KBM-7 (cell line): Measurements from ENCODE around the gene CILP2.

Source experiments
- DNase-seq: peaks from one replicate; pipeline ENCODE4 v3.0.0-alpha.2; 2015
- in situ Hi-C: fragments of 300-500 bp; cut with MboI; formaldehyde crosslinking; loops from 2 replicates; pipeline ENCODE4 v1.14.3; 2020; ENCODE audit warnings: low sequenced_read_pairs, low pct_unique_long_range_greater_than_20kb, mixed read lengths

Gene CILP2

DNA sequence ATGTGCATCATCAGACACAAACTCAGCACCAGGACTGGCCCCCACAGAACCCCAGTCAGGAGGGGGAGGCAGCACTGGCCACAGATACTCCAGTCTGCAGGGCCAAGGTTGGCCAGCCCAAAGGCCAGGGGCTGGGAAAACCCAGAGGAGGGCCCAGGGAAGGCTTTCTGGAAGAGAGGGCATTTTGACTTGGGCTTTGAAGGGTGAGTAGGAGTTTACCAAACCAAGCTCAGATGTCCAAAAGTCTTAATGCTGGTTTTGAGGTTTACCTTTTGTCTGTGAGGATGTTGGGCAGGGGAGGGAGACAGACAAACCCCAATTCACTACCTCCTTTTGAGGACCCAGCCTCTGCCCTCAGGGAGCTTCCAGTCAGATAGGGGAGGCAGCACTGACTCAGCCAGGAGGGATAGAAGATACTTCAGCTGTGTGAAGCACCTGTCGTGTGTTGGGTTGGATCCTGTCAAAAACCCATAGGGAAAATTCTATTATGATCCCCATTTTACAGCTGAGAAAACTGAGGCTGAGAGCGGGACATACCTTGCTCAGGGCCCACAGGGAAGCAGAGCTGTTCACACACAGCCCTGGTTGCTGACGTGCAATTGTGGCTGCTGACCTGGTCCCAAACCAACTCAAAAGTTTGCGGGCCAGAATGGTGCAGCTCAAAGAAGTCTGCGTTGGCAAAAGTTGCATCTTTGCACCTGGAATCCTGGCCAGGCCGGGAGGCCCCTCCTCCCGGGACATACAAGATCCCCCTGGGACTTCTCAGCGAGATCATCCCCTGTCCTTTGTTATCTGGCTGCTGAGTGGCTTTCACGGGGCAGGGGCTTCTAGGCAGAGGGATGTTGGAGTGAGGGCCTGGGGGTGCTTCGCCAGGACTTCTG lies 13.1 kb downstream of the CILP2 start:
- no peak for DNase-seq
- in situ Hi-C loops, result no loop called here

DNA sequence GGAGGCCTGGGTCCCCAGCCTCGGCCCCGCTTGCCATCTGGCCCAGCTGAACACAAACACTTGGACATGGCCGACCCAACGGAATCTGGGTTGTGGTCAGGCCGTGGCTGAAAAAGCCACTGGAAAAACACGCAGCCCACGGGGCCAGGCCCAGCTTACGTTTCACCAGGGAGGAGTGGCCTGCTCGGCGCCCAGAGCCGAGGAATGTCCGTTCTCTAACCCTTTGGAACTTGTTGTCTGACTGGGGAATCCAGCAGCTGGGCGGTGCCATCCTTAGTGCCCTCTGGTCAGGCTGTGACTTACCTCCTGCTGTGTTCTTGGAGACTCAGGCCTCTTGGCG lies 13.8 kb downstream of the CILP2 start:
- in situ Hi-C loops, result no loop called here
- DNase-seq, result no peak

DNA sequence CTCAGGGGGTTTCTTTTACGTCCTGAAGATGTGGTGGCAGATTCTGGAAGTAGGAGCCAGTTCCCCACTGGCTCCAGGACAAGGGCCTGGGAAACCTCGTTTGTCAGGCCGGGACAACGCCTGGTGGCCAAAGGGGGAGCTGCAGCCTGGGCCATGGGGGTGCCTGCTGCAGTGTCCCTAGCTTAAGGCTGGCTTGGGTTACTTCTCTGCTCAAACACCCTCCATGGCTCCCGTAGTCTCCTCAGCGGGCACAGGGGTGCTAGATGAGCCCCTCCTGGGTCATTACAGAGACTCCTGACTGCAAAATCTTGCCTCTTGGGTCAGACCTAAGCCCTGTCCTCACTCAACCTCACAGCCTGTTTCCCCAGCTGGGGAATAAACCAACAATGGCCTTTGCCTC lies 14.7 kb downstream of the CILP2 start:
- DNase-seq, result no peak
- in situ Hi-C loops, result no loop called here

DNA sequence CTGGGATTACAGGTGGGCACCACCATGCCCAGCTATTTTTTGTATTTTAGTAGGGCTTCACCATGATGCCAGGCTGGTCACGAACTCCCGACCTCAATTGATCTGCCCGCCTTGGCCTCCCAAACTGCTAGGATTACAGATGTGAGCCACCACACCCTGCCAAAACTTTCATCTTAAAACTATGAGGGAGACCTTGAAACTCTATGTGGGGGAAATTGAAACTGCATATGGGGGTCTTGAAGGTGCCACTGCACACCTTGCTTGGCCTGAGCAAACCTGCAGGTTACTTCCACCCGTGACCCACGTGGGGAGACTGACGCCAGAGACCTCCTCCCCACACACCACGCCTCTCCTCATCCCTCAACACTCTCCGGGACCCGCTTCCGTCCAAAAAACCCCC lies 15.6 kb downstream of the CILP2 start:
- in situ Hi-C loops, result no loop called here
- no peak for DNase-seq

DNA sequence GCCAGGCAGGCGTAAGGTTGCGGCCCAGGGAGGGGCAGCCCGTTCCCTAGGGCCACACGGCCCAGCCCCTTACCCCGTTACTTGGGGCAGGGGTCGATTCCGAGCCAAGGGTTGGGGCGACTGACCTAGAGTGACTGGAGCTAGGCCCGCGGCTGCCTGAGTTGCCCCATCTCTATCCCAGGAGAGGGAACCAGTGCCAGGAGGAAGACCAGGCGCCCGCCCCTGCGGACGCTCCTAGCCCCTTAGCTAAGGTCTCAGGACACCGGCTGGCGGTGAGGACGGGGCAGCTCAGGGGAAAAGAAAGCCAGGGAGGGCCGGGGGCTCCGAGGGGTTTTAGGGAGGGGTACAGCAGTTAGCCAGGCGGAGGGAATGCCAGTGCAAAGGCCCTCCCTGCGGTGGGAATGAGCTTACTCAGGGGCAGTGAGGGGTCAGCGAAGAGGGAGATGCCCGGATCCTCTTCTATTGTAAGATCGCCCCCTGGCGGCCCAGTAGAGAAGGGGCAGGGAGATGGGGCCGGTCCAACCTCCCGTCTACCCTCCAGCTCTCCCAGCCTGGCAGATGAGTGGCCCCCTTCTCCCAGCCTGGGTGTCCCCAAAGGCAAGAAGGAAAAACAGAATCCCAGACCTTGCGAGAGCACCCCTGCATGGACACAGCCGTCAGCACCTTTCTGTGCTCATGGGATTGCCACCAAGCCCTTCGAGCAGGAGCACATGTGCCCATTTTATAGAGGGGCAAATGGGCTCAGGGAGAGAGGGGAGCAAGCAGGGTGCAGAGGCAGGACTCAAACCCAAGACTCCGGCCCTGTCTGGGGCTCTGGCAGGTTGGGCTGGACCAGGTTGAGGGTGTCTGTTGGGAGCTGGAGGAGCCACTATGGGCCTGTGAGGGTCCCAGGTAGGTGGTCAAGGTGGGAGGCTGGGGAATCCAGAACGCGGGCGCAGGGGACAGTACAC lies 16.3 kb downstream of the CILP2 start:
- in situ Hi-C loops, result no loop called here
- no peak for DNase-seq

DNA sequence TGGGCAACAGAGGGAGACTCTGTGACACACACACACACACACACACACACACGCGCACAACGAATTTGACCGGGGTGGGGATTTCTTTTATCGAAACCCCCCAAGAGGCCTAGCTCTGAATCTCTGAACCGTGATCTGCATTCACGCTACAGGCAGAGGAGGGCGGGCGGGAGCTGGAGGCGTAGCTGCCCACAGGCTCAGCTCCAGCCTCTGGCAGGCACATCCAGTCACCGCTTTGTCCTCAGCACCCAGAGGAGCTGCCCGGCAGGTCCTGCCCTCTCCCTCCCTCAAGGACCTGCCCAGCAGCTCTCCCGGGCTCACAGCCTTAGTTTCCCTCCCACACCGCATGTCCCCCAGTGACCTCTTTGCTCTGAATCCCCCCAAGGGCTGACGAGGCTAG lies 20.0 kb downstream of the CILP2 start:
- in situ Hi-C loops, result no loop called here

DNA sequence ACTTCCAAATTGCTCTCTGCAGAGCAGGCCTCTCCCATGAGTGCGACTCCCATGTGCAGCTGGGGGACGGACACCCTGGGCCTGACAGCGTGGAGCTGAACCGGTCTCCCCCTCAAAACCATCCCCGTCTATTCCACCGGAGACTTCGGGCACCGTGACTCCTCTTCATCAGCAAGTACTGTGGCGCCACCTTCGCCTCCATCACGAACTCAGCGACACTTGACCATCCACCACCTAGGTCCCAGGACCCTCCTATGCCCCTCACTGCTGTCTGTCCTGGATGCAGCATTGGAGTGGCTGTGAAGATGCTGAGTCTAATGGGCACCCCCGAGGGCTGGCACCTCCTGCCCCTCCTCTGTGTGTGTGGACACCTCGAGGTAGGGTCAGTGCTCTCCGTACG lies 20.6 kb downstream of the CILP2 start:
- in situ Hi-C loops, result no loop called here
- DNase-seq, result no peak

More for the DNA sequence above, 20.0 kb downstream of the CILP2 start:
- no peak for DNase-seq

DNA sequence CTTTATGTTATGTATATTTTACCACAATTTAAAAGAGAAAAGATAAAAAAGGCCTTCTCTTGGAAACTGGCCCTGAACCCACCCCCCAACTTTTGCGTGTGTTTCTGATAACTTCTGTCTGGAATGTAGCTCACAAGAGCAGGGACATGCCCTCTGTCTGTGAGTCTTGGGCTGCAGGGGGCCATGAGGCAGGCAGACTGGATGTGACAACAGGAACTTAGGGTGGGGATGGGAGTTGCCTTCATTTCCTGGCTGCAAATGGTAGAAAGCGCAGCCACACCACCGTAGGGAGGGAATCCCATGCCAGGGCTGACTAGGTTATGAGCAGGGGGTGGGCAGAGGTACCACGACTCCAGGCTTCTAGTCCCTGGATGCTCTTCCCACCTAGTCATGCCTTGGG lies 21.9 kb downstream of the CILP2 start:
- no peak for DNase-seq
- in situ Hi-C loops, result no loop called here

DNA sequence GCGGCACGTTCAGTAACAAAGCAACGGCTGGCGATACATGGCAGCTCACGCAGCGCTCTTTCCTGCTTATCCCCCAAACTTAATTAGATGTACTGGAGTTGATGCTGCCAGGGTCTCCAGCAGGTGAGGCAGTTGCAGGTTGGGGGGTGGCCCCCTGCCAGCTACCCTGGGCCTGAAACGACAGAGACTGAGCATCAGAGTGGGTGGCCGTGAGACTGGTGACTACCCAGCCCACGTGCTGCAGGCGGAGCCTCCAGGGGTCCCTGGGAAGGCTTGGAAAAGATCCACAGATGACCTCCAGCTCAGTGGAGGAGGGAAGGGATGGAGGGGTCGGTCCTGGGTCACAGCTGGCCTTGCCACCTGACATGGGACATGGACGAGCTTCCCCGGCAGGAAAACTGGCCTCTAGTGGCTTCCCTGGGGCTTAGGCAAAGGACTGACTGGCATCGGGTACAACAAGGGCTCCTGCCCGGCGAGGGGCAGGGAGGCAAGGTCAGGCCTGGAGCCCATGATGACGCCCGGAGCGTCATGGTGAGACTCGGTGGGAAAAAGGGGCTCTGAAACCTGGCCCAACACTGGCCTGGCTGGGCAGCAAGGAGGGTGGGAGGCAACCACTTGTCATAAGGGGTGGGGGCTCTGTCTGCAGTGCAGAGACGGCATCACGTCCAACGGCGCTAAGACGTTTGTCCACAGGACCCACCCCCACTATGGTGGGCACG lies 24.0 kb downstream of the CILP2 start:
- in situ Hi-C loops, result no loop called here
- DNase-seq, result no peak

DNA sequence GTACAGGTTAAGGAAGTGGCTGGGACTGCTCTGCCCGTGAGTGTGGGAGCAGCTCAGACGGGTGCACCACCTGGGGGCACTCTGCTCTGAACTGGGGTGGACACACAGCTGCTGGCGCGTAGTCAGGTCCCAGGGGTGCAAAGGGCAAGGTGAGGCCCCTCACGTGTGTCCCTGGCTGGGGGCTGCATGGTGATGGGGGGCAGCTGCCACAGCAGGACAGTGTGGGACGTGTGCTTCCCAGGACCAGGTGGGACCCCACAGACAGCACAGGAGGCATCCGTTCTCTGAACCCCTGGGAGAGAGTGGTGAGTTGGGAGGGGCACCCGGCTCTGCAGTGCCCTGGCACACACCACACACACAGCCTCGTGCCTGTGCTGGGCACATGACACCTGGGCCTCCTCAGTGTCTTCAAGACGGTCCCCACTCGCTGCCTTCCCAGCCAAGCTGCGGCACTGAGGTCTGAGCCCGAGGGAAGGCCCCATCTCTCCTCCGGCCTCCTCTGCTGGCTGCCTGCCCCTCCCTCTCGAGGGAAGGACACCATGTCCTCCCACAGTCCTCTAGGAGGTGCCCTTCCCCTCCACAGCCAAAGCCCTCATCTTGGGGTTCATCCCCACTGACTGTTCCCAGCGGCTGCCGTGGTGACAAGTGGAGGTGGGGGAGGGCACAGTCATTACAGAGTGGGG lies 24.7 kb downstream of the CILP2 start:
- in situ Hi-C loops, result no loop called here
- DNase-seq, result no peak

DNA sequence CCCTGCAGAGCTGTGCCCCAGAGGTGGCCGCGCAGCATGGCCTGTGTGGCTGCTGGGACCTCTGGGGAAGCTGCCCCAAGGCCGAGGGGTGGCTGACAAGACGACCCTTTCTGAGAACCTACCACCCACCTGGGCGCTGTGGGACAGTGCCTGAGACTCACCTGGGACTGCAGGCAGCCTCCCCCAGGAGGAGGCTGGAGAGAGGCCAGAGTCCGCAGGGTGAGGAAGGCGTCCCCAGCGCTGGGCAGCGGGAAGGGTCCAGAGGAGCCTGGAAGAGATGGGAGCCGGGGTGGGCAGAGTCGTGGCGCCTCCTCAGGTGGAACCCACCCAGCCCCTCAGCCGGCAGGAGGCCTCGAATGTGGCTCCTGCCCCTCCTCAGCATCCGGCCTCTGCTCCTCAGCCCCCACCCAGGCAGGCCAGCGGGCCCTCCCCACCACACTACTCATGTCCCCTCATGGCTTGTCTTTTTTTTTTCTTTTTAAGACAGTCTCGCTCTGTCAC lies 25.3 kb downstream of the CILP2 start:
- in situ Hi-C loops, result no loop called here

DNA sequence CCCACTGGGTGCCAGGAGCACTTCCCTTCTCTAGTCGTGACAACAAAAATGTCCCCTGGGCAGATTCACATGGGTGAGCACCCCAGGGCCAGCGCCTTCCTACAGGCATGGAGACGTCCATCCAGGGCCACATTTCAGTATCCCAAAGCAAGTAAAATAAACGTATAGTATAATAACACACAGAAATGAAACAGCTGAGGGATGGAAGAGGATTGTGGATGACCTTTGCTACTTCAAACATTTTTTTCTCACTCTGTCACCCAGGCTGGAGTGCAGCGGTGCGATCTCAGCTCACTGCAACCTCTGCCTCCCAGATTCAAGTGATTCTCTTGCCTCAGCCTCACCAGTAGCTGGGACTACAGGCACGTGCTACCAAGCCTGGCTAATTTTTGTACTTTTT lies 28.2 kb downstream of the CILP2 start:
- no peak for DNase-seq
- in situ Hi-C loops, result no loop called here

More for the DNA sequence above, 25.3 kb downstream of the CILP2 start:
- no peak for DNase-seq

DNA sequence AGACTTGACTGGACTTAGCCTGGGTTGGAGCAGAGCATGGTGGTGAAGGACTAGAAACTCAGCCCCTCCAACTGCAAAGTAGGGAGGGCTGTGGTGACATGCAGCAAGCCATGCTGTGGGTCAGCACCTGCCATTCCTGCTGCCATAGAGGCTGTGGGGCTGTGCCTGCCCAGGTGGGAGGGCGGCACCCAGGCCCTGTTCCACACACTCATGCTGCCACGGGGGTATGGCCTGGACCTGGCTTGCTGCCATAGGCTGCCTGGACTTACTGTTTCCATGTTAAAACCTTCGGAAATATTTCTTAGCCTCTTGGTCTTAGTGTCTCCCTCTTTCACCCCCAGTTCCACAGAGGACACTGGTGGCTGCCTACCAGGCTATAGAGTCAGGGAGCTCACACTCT lies 29.3 kb downstream of the CILP2 start:
- no peak for DNase-seq
- in situ Hi-C loops, result no loop called here

DNA sequence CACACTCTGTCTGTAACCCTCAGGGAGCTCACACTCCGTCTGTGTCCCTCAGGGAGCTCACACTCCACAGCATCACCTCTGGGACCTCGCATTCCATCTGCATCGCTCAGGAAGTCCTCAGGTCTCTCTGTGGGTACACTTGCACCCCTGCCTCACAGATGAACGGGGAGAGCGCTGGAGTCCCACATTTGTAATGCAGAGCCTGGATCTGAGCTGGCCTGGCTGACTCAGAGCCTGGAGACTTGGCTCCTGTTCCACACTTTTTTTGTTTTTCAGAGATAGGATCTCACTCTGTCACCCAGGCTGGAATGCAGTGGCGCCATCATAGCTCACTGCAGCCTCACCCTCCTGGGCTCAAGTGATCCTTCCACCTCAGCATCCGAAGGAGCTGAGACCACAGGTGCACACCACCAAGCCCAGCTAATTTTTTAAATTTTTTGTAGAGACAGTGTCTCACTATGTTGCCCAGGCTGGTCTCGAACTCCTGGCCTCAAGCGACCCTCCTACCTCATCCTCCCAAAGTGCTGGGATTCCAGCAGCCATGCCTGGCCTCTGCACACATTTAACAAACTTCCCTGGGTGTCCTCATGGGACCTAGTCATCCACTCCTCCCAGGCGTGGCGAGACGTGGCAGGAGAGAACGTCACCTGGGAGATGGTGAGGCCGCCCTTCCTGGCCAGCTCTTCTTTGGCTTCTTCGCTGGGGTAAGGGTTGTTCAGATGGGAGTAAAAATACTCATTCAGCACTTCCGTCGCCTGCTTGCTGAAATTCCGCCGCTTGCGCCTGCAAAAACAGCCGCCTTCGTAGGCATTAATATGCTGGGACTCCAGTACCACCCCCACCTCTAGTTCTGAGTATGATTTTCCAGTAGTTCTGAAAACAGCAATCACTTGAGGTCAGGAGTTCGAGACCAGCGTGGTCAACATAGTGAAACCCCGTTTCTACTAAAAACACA lies 31.0 kb downstream of the CILP2 start:
- no peak for DNase-seq
- in situ Hi-C loops, result no loop called here

DNA sequence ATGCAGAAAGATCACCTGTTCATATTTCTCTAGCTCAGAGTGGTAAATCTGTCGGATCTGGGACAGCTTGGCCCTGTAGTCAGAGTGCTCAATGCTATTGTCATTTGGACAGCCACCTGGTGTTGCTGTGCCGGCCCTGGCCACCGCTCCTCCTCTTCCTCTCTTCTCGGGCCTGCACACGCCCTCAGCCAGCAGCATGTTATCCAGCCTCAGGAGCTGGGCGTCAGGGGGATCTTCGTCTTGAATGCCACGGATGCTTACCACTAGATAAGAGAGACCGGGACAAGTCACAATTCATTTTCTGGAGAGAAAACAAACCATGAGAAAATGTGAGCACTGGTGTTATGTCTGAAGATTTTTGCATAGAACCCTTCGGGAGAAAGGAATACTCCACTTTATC lies 32.5 kb downstream of the CILP2 start:
- DNase-seq, result no peak
- in situ Hi-C loops, result no loop called here

DNA sequence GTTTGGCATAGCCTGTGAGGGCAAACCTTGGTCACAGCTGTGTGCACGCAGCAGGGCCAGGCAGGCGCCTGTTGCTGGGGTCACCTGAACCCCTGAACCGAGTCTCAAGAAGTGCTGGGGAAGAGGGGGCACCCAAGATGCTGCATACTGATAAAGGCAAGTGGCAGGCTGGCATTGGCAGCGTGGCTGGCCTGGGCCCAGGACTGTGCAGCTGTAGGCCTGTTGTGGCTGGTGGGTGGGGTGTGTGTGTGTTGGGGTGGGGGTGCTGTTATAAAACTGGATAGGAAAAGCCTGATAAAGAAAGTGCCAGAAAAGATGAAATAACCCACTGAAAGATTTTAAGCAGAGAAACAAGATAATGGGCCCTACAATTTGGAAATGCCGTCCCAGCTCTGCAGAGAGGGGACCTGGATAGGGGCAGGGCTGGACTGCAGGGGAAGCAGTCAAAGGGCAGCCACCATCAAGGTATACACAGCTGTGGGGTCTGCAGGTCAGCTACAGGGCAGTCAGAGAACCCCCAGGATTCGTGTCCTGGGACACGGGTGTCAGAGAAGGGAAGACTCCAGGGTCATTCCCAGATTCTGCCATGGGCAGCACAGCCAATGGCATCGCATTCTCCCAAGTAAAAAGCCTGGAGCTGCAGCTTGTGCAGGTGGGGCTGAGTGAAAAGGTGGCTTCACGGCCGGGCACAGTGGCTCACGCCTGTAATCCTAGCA lies 33.2 kb downstream of the CILP2 start:
- in situ Hi-C loops, result no loop called here
- DNase-seq, result no peak

DNA sequence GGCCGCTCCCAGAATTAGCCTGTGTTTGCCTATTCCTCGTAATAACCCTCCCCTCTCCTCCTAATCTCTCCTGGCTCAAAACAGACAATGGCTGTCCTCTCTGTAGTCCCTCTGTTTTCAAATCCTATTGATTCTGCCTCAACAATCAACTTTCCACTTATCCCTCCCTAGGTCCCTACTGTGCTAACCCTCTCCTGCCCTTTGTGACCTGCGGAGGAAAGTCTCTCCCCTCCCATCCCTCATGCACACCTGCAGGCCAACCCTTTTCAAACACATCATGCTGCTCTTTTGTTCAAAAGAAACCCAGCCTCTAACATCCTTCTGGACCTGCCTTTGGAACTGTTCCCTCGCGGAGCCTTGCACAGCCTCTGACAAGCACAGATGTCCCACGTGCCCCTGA lies 37.3 kb downstream of the CILP2 start:
- DNase-seq, result no peak
- in situ Hi-C loops, result no loop called here
